H1 (cell line): ENCODE data around the gene AK8. TPM values are rescaled to one million over a fixed set of nuclear protein-coding genes. Genes with fewer than 3 reads are reported as not detected.

Experiments
- BACH1 ChIP-seq: IDR thresholded peaks from 2 replicates; pipeline ENCODE4 v1.6.1; 2012; ENCODE audit warnings: low read length, improper control_type of control experiment
- BRCA1 ChIP-seq: IDR thresholded peaks from 2 replicates; pipeline ENCODE4 v1.6.1; 2012; ENCODE audit warnings: low read depth, low read length, improper control_type of control experiment
- CBX5 ChIP-seq: fragments of 300-800, 300-1000 bp; sonication (generic); IDR thresholded peaks from 2 replicates; pipeline ENCODE4 v1.7.1; 2016; ENCODE audit warnings: antibody characterized with exemption, low read length, low read depth
- CEBPB ChIP-seq: IDR thresholded peaks from 2 replicates; pipeline ENCODE4 v1.6.1; 2012; ENCODE audit warnings: low read depth, low read length
- EGR1 ChIP-seq: IDR thresholded peaks from 2 replicates; pipeline ENCODE4 v1.6.1; 2011; ENCODE audit warnings: low read depth, low read length, borderline replicate concordance
- EP300 ChIP-seq, 2 experiments: IDR thresholded peaks; 1 replicate in 1 of 2; 2 replicates in 1 of 2; pipeline ENCODE4 v1.6.1; 2011 to 2012; ENCODE audit warnings: low read depth in 2 of 2, low read length in 2 of 2, mild to moderate bottlenecking in 2 of 2, borderline replicate concordance in 1 of 2, inconsistent platforms in 1 of 2, moderate library complexity in 1 of 2
- EZH2 ChIP-seq: fragments of 200-600 bp; sonication (generic); IDR thresholded peaks from 2 replicates; pipeline ENCODE4 v1.7.1; 2012; ENCODE audit warnings: low read depth, mild to moderate bottlenecking, moderate library complexity, low read length, inconsistent platforms; ENCODE audit not compliant: severe bottlenecking
- GABPA ChIP-seq: IDR thresholded peaks from 2 replicates; pipeline ENCODE4 v1.6.1; 2011; ENCODE audit warnings: mild to moderate bottlenecking, low read length, moderate library complexity, borderline replicate concordance; ENCODE audit not compliant: insufficient read depth
- HDAC6 ChIP-seq: IDR thresholded peaks from one replicate; pipeline ENCODE4 v1.7.1; 2012; ENCODE audit warnings: low read depth, mild to moderate bottlenecking, inconsistent platforms, low read length, moderate library complexity
- KDM1A ChIP-seq: fragments of 200-600, 300-600 bp; sonication (generic); IDR thresholded peaks from 2 replicates; pipeline ENCODE4 v1.7.1; 2016; ENCODE audit warnings: mild to moderate bottlenecking, low read length, borderline replicate concordance
- KDM5A ChIP-seq: fragments of 200-600 bp; IDR thresholded peaks from 2 replicates; pipeline ENCODE4 v1.7.1; 2012; ENCODE audit warnings: mild to moderate bottlenecking, low read length, inconsistent platforms, mixed read lengths
- NANOG ChIP-seq: IDR thresholded peaks from 2 replicates; pipeline ENCODE4 v1.6.1; 2011; ENCODE audit warnings: low read length, low read depth, mild to moderate bottlenecking, inconsistent platforms; ENCODE audit not compliant: insufficient read depth, poor library complexity, severe bottlenecking
- PHF8 ChIP-seq: fragments of 200-600 bp; sonication (generic); conservative IDR thresholded peaks from 2 replicates; pipeline ENCODE4 v1.7.1; 2012; ENCODE audit warnings: low read depth, mild to moderate bottlenecking, inconsistent platforms, low read length, moderate library complexity
- POLR2AphosphoS5 ChIP-seq: IDR thresholded peaks from 2 replicates; pipeline ENCODE4 v1.6.1; 2011; ENCODE audit warnings: low read depth, low read length
- SAP30 ChIP-seq: fragments of 300-600 bp; sonication (generic); IDR thresholded peaks from 2 replicates; pipeline ENCODE4 v1.7.1; 2012; ENCODE audit warnings: low read length, moderate library complexity, mild to moderate bottlenecking, inconsistent platforms; ENCODE audit not compliant: insufficient read depth, insufficient replicate concordance
- SIN3A ChIP-seq, 2 experiments: IDR thresholded peaks in 1 of 2; conservative IDR thresholded peaks in 1 of 2; 2 replicates each; pipeline ENCODE4 v1.6.1; 2011 to 2012; ENCODE audit warnings: low read length in 2 of 2, improper control_type of control experiment in 1 of 2, low read depth in 1 of 2, mild to moderate bottlenecking in 1 of 2
- SP1 ChIP-seq: IDR thresholded peaks from 2 replicates; pipeline ENCODE4 v1.6.1; 2011; ENCODE audit warnings: low read depth, low read length
- SP4 ChIP-seq: IDR thresholded peaks from 2 replicates; pipeline ENCODE4 v1.6.1; 2012; ENCODE audit warnings: low read length, inconsistent platforms
- SUZ12 ChIP-seq: fragments of 200-600 bp; sonication (generic); IDR thresholded peaks from 2 replicates; pipeline ENCODE4 v1.6.1; 2012; ENCODE audit warnings: mild to moderate bottlenecking, inconsistent platforms, low read length, moderate library complexity, mixed read lengths
- TAF7 ChIP-seq: optimal IDR thresholded peaks from 2 replicates; pipeline ENCODE3; 2011; ENCODE audit warnings: low read depth, mild to moderate bottlenecking, inconsistent platforms, low read length, moderate library complexity, borderline replicate concordance
- TBP ChIP-seq: IDR thresholded peaks from 2 replicates; pipeline ENCODE4 v1.6.1; 2011; ENCODE audit warnings: low read depth, low read length, improper control_type of control experiment
- TEAD4 ChIP-seq: IDR thresholded peaks from 2 replicates; pipeline ENCODE4 v1.6.1; 2012; ENCODE audit warnings: low read depth, low read length, inconsistent platforms, mixed read lengths
- polyA plus RNA-seq, 7 experiments: library from polyadenylated mRNA; depleted of rRNA in 3 of 7; stranded (reverse) in 5 of 7; unstranded in 2 of 7; fragments of >200 nt in 5 of 7; fragments of 200-250 nt in 2 of 7; gene quantifications; 1 replicate in 5 of 7; 2 replicates in 1 of 7; 4 replicates in 1 of 7; pipeline versions ENCODE4 v1.2.1 to v1.2.3, GENCODE V29; 2011 to 2013; ENCODE audit warnings: missing spikeins in 2 of 7, mixed read lengths in 2 of 7
- total RNA-seq: library from RNA; stranded (reverse); fragmentation: NEBNext Ultra II Directional; extraction: Animal tissue kit (Norgen Biotek cat#: 25700); gene quantifications from 2 replicates; pipeline ENCODE4 v1.2.1, GENCODE V29; 2021
- TF ChIP-seq, protein P1 (sequence below): IDR thresholded peaks from 2 replicates; pipeline ENCODE4 v1.6.1; 2012; ENCODE audit warnings: inconsistent platforms

The AK8 gene
- total and polyA plus RNA-seq, 2 of the 8 experiments (the other 6 are each of a cell fraction or from before 2014, with no cell fraction given), result 0.35 to 0.48 TPM

DNA sequence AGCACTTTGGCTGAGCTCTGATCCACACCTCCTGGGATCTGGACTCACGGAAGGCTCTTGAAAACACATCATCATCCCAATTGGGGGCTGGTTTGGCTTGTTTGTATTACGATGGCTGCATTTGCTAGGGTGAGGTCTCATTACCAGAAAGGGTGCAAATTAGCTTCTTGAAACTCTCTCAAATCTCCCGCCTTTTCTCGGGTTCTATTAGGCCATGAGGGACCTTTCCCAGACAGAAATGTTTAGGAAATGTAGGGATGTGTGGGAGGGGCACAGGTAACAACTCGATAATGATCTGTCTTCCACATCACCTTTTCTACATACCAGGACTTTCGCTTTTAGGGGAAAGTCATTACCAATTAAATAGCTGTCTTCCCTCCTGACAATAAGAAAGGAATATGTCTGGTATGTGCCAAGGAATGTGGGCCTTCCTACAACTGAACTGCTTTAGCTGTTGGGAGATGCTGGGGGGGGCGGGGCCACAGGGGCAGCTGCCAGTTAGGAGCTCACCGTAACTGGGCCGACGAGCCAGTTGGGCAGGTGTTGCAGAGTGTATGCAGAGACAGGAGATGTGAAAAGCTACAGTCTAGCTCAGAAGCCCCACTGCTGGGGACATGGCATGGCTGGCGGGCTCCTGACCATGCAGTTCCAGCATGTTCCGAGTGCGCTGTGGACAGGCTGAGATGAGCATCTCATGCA, 71.2 kb downstream of the AK8 start (continued):
- TF ChIP-seq KDM5A, result no peak
- TF ChIP-seq TBP, result 0 out of 2 replicates have a peak, but pooled peaks have one; percentile 9
- TF ChIP-seq CBX5, result no peak
- no peak for TF ChIP-seq GABPA
- no peak for TF ChIP-seq SP4
- no peak for TF ChIP-seq EZH2
- TF ChIP-seq POLR2AphosphoS5, result no peak
- TF ChIP-seq EP300 (IDR thresholded peaks at IDR 0.05; ENCODE audit: borderline replicate concordance in 1 of 2, low read depth in 2 of 2, low read length in 2 of 2), result no peak
- TF ChIP-seq PHF8, result no peak
- TF ChIP-seq SAP30, result no peak
- peak; percentile 98 for TF ChIP-seq TEAD4
- TF ChIP-seq HDAC6, result no peak
- TF ChIP-seq BACH1, result no peak
- TF ChIP-seq SUZ12, result no peak
- TF ChIP-seq CEBPB, result no peak
- TF ChIP-seq EGR1, result no peak
- no peak for TF ChIP-seq NANOG
- TF ChIP-seq SIN3A (conservative IDR thresholded peaks at IDR 0.05 in 1 of 2, IDR thresholded peaks at IDR 0.05 in 1 of 2; ENCODE audit: low read depth in 1 of 2, low read length in 2 of 2), result peak; percentile 32 to 64; a peak in 1 of 4 replicates
- no peak for TF ChIP-seq KDM1A
- TF ChIP-seq SP1, result 0 out of 2 replicates have a peak, but pooled peaks have one; percentile 56
- no peak for TF ChIP-seq BRCA1
- TF ChIP-seq, protein P1, sequence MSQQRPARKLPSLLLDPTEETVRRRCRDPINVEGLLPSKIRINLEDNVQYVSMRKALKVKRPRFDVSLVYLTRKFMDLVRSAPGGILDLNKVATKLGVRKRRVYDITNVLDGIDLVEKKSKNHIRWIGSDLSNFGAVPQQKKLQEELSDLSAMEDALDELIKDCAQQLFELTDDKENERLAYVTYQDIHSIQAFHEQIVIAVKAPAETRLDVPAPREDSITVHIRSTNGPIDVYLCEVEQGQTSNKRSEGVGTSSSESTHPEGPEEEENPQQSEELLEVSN, result peak; percentile 91
- no peak for TF ChIP-seq TAF7
